AG04449 (cell line): ENCODE results near the gene TMX1.

ENCODE experiments used
- CTCF ChIA-PET: fragments of 350-600 bp; formaldehyde crosslinking; extraction: SDS; loops from one replicate; lab custom pipeline; 2021; ENCODE audit warnings: antibody characterized with exemption; lab: Yijun Ruan, JAX
- POLR2A ChIA-PET: fragments of 400-600, 350-600 bp; formaldehyde crosslinking; extraction: SDS; loops from one replicate; lab custom pipeline; 2020; ENCODE audit warnings: antibody characterized with exemption, inconsistent platforms; lab: Yijun Ruan, JAX
- DNase-seq: peaks from one replicate; pipeline ENCODE4 v3.0.0-alpha.2; 2010; ENCODE audit warnings: low read depth, low spot score
- H3K4me3 ChIP-seq: 2 replicates; pipeline ENCODE4 v1.5.1; 2011; ENCODE audit warnings: low read depth, mild to moderate bottlenecking, control low read depth, low read length
- TF ChIP-seq, protein P1 (sequence below): IDR thresholded peaks from one replicate; pipeline ENCODE4 v1.5.1; 2011; ENCODE audit warnings: mild to moderate bottlenecking, moderate library complexity, low read length, control low read depth, inconsistent platforms; ENCODE audit not compliant: insufficient read depth; ENCODE audit errors: missing control alignments

The TMX1 gene

DNA sequence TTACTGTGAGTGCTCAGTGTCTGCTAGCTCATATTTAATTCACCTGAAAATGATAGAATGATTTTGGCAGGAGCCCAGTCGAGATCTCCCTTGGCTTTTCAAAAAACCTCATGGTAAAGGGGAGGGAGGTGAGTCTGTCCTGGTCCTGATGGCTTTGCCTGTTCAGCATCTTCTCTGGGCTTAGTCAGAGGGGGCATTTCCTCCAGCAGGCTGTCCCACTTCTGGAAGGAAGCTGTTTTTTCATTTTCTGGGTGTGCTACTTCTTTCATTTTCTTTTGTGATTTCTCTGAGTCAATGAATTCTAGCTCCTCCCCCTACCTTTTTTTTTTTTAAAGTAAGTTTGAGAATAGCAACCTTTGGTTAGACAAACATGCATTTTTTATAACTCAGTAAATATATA, 58.8 kb downstream of the TMX1 start:
- no peak overlapping the region for H3K4me3 ChIP-seq
- CTCF ChIA-PET = interaction anchor here (0.6 to 2.2 kb wide), 3 partner anchors 16 to 477 kb away, joined by 3 to 8 read pairs (median 4); no protein-coding TSS in a partner anchor
- POLR2A ChIA-PET = no interaction called here
- no peak for DNase-seq
- TF ChIP-seq, protein P1, sequence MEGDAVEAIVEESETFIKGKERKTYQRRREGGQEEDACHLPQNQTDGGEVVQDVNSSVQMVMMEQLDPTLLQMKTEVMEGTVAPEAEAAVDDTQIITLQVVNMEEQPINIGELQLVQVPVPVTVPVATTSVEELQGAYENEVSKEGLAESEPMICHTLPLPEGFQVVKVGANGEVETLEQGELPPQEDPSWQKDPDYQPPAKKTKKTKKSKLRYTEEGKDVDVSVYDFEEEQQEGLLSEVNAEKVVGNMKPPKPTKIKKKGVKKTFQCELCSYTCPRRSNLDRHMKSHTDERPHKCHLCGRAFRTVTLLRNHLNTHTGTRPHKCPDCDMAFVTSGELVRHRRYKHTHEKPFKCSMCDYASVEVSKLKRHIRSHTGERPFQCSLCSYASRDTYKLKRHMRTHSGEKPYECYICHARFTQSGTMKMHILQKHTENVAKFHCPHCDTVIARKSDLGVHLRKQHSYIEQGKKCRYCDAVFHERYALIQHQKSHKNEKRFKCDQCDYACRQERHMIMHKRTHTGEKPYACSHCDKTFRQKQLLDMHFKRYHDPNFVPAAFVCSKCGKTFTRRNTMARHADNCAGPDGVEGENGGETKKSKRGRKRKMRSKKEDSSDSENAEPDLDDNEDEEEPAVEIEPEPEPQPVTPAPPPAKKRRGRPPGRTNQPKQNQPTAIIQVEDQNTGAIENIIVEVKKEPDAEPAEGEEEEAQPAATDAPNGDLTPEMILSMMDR = no peak

DNA sequence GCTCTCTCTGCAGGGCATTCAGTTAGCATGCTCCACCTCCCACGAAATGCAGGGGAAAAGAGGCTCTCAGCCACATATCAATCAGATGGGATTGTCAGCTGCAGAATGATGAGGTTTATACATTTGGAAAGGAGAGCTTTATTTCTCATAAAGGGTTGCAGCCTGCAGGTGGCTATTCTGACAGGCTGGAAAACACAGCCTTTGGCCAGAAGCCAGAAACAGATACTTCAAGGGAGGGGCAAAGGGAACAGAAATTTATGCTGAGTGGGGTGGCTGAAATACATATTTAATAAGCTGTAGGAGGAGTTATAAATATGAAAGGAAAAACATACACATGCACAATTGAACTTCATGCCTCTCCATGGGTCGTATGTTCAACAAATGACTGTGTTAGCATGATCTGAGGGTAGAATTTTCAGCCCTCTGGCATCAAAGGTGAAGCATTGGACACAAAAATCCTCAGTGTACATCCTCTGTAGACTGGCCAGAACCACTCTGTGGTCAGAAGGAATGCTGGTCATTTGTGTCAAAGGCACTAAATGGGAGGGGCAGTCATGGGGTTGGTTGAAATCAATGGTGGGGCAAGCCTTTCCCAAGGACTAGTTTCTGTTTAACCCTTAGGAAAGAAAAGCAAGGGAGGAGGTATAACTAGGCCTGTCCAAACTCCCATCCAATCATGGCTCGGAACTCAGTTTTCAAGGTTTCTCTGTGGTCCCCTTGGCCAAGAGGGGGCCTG, 62.4 kb downstream of the TMX1 start:
- no peak overlapping the region for H3K4me3 ChIP-seq
- CTCF ChIA-PET = interaction anchor here (0.9 to 1.7 kb wide), 4 partner anchors 10 to 355 kb away, joined by 3 to 7 read pairs (median 4); no protein-coding TSS in a partner anchor
- TF ChIP-seq, protein P1 = no peak
- no peak for DNase-seq
- POLR2A ChIA-PET = no interaction called here

DNA sequence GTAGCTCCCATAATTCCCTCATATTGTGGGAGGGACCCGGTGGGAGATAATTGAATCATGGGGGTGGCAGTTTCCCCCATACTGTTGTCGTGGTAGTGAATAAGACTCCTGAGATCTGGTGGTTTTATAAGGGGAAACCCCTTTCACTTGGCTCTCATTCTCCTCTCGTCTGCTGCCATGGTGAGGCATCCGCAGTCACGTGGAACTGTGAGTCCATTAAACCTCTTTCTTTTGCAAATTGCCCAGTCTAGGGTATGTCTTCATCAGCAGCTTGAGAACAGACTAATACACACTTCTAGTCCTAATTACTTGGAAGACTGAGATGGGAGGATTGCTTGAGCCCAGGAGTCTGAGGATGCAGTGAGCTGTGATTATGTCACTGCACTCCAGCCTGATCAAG, 64.4 kb downstream of the TMX1 start:
- CTCF ChIA-PET = interaction anchor here (0.7 to 1.6 kb wide), 4 partner anchors 12 to 475 kb away, joined by 3 to 6 read pairs (median 3); no protein-coding TSS in a partner anchor

DNA sequence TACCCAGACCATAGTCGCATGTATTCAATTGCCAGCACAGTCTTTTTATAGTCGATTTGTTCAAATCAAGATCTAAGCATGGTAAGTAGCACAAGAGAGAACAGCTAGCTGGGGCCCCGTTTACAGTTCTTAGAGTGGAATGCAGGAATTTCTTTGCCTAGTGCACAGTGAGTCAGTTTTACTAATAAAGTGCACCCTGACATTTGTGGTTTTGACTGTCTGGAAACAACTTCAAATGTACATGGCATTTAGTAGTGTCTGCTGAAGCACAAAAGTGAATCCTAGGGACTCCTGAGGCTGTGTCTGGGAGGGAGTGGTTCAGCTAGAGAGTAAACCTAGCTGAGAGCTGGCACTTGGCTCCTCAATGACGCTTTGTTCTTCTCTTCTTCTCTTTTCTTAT, 64.9 kb downstream of the TMX1 start:
- peak; percentile 94 for DNase-seq
- POLR2A ChIA-PET = interaction anchor here (0.6 to 1.8 kb wide), 5 partner anchors 91 to 445 kb away, joined by 3 to 9 read pairs (median 4); partner anchors contain the start of gene FRMD6
- CTCF ChIA-PET = interaction anchor here (0.7 to 1.6 kb wide), 4 partner anchors 12 to 475 kb away, joined by 3 to 6 read pairs (median 3); no protein-coding TSS in a partner anchor
- TF ChIP-seq, protein P1 = no peak
- H3K4me3 ChIP-seq = no peak overlapping the region

More for the DNA sequence above, 64.4 kb downstream of the TMX1 start:
- POLR2A ChIA-PET = interaction anchor here (0.6 to 1.8 kb wide), 5 partner anchors 92 to 445 kb away, joined by 3 to 9 read pairs (median 4); partner anchors contain the start of gene FRMD6
- no peak for DNase-seq
- H3K4me3 ChIP-seq = no peak overlapping the region
- TF ChIP-seq, protein P1 = no peak

DNA sequence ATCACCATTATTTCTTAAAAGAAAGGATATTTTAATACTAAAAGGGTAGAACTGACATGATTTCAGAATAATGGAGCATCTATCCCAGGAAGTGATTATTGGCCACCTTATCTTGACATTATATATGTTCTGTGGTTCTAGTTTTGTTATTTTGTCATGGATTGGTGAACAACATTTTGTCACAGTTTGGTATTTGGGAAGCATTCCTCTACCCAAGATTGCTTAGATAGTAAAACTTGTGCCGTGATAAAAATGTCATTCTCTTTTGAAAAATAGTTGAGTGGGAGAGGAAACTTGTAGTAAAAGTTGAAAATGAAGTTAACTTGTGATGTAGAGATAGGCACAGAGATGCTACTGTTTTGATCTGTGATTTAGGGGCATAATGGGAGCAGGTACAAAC, 65.7 kb downstream of the TMX1 start:
- ChIA-PET POLR2A (interaction anchor here (0.6 to 1.8 kb wide), 4 partner anchors 90 to 369 kb away, joined by 3 to 9 read pairs (median 4); partner anchors contain the start of gene FRMD6), CTCF (interaction anchor here (1.2 to 1.5 kb wide), 2 partner anchors 13 to 475 kb away, joined by 3 to 6 read pairs; no protein-coding TSS in a partner anchor)

More for the DNA sequence above, 65.7 kb downstream of the TMX1 start:
- no peak overlapping the region for H3K4me3 ChIP-seq
- no peak for DNase-seq
- TF ChIP-seq, protein P1 = no peak
